HL-60 (cell line): ENCODE measurements around the gene TM9SF3.
"Not testable (repeated sequence)": the region's sequence is repeated elsewhere in the genome, so short reads cannot be mapped to it uniquely, and the experiment has no call there.

Experiments
- DNase-seq, 2 experiments: peaks; one replicate each; pipeline ENCODE4 v3.0.0-alpha.2; 2010 to 2020; ENCODE audit warnings: low read depth in 1 of 2, low spot score in 1 of 2
- H3K27ac ChIP-seq: fragments of 250-450 bp; sonication (Bioruptor Pico); replicated peaks from 2 replicates; pipeline ENCODE4 v1.5.1; 2020; ENCODE audit warnings: mild to moderate bottlenecking, moderate library complexity
- H3K27me3 ChIP-seq: fragments of 250-450 bp; sonication (Bioruptor Pico); 2 replicates; pipeline ENCODE4 v1.5.1; 2021; ENCODE audit warnings: mild to moderate bottlenecking, moderate library complexity; ENCODE audit not compliant: insufficient read depth, poor library complexity, severe bottlenecking
- H3K4me3 ChIP-seq: replicated peaks from 2 replicates; pipeline ENCODE4 v1.5.1; 2011; ENCODE audit warnings: mild to moderate bottlenecking, control low read depth, low read length; ENCODE audit not compliant: insufficient read depth
- CTCF ChIP-seq: IDR thresholded peaks from one replicate; pipeline ENCODE4 v1.5.1; 2011; ENCODE audit warnings: low read length, control low read depth, inconsistent platforms; ENCODE audit not compliant: insufficient read depth
- GABPA ChIP-seq: IDR thresholded peaks from 2 replicates; pipeline ENCODE4 v1.6.1; 2012; ENCODE audit warnings: low read depth
- POLR2AphosphoS5 ChIP-seq: IDR thresholded peaks from 2 replicates; pipeline ENCODE4 v1.6.1; 2012; ENCODE audit warnings: low read depth
- REST ChIP-seq: IDR thresholded peaks from 2 replicates; pipeline ENCODE4 v1.6.1; 2012; ENCODE audit warnings: low read depth; ENCODE audit not compliant: insufficient replicate concordance
- SPI1 ChIP-seq: IDR thresholded peaks from 2 replicates; pipeline ENCODE4 v1.6.1; 2012; ENCODE audit warnings: low read depth, mild to moderate bottlenecking, borderline replicate concordance

The TM9SF3 gene

GRCh38 chr10:96548589-96548988, 38.2 kb downstream of the TM9SF3 start:
- no peak overlapping the region for H3K27ac ChIP-seq
- H3K4me3 ChIP-seq = no peak overlapping the region
- TF ChIP-seq SPI1 (no peak), POLR2AphosphoS5 (no peak), REST (no peak), GABPA (no peak), CTCF (no peak)
- no peak for DNase-seq
- H3K27me3 ChIP-seq = no peaks in the 10 kb centered on the region

- H3K4me3 ChIP-seq, H3K27me3 ChIP-seq, DNase-seq, H3K27ac ChIP-seq: not testable (repeated sequence)
These were observed 41.3 kb downstream of the TM9SF3 start for GRCh38 chr10:96545558-96545957.

- H3K27ac ChIP-seq = no peak overlapping the region
- TF ChIP-seq GABPA = no peak
- no peak for TF ChIP-seq SPI1
- no peak for TF ChIP-seq REST
- no peak for TF ChIP-seq CTCF
- TF ChIP-seq POLR2AphosphoS5 = no peak
- no peaks in the 10 kb centered on the region for H3K27me3 ChIP-seq
- H3K4me3 ChIP-seq = no peak overlapping the region
- no peak for DNase-seq
These were observed 44.9 kb downstream of the TM9SF3 start for GRCh38 chr10:96541921-96542320.

GRCh38 chr10:96540240-96540639, 46.6 kb downstream of the TM9SF3 start:
- Histone ChIP-seq H3K4me3 (no peak overlapping the region), H3K27me3 (no peaks in the 10 kb centered on the region), H3K27ac (no peak overlapping the region)
- TF ChIP-seq CTCF (no peak), POLR2AphosphoS5 (no peak), GABPA (no peak), SPI1 (no peak), REST (no peak)
- DNase-seq = no peak
